Stimulated activated CD4-positive, alpha-beta T cell treated with anti-CD3 and anti-CD28 coated beads, Interleukin-4, amount 100 ng/mL, for 24 hours (primary cell): ENCODE results near the gene MPO.

Source experiments
- DNase-seq: peaks from one replicate; pipeline ENCODE4 v3.0.0-alpha.2; 2020

MPO gene

DNA sequence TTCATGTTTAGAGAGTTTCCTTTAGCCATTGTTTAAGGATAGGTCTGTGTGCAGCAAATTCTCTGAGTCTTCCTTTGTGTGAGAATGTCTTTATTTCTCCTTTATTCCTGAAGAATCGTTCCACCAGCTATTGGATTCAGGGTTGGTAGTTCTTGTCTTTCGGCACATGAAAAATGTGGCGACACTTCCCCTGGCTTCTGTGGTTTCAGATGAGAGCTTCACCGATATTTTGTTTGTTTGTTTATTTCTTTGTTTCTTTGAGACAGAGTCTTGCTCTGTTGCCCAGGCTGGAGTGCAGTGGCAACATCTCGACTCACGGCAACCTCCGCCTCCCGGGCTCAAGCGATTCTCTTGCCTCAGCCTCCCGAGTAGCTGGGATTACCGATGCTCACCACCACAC, 18.6 kb downstream of the MPO start:
- DNase-seq, result no peak

DNA sequence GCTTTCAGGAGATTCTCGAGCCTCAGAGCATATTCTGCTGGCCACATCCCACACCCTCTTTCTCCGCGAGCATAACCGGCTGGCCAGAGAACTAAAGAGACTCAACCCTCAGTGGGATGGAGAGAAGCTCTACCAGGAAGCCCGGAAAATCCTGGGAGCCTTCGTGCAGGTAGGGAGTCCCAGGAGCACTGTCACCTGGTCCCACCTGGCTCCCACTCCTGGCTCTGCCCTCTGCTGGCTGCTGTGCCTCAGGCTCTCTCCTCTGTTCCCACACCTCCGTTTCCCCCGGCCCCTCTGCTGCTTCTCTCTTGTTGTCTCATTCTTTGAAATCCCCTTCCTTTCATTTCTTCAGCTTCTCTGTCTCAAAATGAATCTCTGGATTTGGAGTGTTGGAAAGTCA, 25.9 kb downstream of the MPO start:
- no peak for DNase-seq

DNA sequence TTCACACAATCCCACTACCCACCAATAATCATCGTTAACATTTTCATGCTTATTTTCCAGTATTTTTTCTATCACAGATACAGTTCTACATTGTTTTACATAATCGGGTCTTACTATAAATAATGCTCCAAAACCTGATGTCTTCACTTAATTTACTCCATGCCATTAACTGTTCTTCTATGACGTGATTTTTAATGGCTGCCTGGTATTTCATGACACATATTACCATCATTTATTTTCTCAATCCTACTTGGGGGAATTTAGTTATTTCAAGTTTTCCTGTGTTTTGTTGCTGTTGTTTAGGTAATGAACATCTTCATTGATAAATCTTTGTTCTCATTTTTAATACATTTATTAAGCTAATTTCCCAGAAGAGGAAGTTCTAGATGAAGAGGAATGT, 27.7 kb downstream of the MPO start:
- no peak for DNase-seq

DNA sequence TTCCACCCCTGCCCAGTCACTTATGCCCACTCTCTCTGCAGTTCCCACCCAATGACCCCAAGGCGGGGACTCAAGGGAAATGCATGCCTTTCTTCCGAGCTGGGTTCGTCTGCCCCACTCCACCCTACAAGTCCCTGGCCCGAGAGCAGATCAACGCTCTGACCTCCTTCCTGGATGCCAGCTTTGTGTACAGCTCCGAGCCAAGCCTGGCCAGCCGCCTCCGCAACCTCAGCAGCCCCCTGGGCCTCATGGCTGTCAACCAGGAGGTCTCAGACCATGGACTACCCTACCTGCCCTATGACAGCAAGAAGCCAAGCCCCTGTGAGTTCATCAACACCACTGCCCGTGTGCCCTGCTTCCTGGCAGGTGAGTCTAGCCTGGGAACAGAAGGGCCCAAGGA, 28.6 kb downstream of the MPO start:
- no peak for DNase-seq

DNA sequence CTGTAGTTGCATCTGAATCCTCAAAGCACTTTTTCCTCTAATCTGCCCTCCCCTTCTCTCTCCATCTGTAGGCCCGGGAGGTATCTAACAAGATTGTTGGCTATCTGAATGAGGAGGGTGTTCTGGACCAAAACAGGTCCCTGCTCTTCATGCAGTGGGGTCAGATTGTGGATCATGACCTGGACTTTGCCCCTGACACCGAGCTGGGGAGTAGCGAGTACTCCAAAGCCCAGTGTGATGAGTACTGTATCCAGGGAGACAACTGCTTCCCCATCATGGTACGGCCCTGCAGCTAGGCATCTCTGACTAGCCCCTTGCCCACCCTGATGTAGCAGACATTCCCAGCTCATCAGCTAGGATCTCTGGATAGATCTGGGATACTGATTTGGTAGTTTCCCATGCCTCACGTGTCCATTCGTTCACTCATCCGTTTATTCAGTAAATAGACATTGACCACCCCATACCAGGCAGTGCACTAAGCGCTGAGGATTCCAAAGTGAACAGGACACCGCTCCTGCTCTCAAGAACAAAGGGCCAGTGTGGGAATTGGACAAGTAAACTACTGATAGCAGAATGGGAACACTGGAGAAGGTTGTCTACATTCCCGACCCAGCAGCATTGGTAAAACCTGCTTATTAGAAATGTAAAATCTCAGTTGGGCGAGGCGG, 30.3 kb downstream of the MPO start:
- DNase-seq, result no peak

DNA sequence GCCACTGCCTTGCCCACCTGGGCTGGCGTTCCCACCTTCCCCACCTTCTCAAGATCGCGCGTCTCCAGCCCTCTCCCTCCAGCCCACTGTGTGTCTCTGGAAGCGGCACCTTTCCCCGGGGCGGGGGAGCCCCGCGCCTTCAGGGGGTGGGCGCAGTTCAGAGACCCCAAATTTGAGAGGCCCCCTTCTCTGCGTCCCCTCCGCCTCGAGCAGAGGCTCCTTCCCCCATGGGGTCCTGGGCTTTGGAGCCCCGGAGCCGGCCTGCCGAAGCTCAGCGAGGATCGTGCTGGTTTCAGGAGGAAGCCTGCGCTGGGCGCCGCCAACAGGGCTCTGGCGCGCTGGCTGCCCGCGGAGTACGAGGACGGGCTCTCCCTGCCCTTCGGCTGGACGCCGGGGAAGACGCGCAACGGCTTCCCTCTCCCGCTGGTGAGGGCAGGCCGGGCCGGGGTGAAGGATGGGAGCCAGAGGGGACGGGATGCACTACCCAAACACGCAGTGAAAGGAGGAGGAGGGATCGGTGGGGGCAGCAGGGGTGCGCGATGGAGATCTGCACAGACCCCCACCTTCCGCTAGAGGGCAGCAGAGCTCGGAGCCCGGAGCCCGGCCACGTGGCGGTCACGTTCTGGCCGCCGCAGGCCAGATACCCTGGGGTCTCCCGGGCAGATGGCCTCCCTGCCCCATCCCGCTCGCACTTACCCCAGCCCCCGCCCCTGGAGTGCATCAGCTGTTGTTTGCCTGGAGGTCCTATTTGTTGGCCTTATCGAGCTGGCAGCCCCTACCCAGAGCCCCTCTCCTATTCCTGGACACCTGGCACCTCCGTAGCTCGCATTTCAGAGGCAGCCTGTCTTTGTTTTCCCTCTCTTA, 31.2 kb downstream of the MPO start:
- peak; percentile 84 for DNase-seq

DNA sequence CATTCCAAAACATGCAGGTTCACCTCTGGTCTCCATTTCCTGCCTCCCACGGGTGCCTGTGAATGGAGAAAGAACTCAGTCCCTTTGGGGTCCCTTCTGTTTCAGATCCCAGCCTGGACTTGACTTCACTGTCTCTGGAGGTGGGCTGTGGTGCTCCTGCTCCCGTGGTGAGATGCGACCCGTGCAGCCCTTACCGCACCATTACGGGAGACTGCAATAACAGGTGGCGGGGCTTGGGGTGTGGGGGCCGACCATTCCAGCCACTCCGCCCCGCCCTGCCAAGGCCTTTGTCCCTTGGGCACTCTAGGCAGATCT, 31.8 kb downstream of the MPO start:
- DNase-seq, result no peak

DNA sequence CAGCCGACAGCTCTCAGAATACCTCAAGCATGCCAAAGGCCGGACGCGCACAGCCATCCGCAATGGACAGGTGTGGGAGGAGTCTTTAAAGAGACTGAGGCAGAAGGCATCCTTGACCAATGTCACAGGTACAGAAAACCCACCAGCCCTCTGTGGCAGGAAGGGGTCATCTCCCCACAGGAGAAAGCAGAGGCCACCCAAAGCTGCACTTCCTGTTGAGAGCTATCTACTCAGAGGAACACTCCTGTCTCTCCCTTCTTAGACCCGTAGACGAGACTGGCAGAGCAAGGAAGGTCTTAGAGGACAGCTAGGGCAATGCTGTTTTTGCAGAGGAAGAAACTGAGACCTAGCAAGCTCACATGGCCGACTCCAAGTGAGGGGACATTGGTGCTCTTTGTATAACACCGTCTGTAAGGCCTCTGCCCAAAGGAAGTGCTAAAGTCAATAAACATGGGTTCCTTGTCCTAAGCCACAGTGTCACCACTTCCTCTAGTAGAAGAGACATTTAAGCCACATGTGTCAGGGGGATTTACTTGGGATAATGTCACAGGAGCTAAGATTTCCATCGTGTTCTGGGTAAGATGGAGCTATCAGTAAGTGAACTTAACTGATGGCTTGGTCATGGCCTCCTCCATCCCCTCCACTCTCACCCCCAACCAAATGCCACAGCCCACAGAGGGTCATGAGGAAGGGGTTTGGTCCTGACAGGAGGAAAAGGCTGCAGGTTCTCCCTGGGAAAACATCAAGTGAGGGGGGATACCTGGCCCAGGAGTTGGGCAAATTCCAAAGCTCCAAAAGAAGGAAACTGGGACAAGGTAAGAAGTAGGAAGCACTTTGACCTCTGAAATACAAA, 33.0 kb downstream of the MPO start:
- no peak for DNase-seq

DNA sequence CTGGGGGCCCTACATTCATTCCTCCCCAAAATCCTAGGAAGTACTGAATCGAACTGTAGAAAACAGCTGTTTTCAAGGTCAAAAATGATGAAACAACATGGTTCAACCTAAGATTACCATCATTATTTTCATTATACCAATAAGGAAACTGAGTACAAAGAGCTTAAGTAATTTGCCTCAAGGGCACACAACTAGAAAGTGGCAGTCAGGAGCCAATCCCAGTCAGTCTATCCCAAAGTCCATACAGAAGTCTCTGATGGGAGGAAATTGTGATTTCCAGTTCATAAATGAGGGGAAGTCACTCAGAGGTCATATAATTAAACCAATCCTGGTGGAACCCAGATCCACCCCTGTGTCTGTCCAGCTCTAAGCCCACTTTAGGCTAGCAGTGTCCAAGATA, 34.0 kb downstream of the MPO start:
- DNase-seq, result no peak

DNA sequence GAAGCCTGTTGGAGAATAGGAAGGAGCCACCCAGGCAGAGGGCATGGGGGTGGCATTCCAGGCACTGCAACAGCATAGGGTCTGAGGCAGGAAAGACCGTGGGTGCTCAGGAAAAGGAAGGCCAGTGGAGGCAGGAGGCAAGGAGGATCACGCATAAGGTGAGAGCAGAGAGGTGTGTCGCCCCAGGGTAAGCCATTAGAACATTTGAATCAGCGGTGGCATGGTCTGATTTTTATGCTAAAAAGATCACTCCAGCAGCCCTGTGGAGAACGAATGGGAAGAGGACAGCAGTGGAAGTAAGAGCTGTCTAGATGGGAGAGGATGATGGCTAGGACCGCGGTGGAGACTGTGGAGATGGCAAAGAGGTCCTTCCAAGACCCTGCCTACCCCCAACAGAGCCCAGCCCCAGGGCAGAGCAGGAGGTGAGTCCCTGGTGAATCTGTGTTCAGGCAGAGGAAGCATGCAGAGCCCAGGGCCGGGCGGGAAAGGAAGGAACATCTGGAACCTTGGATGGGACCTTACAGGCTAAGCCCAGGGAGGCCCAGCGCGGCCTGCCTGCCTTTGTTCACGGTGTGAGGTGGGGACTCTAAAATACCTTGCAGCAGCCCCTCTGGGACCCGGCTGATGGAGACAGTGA, 34.5 kb downstream of the MPO start:
- no peak for DNase-seq

DNA sequence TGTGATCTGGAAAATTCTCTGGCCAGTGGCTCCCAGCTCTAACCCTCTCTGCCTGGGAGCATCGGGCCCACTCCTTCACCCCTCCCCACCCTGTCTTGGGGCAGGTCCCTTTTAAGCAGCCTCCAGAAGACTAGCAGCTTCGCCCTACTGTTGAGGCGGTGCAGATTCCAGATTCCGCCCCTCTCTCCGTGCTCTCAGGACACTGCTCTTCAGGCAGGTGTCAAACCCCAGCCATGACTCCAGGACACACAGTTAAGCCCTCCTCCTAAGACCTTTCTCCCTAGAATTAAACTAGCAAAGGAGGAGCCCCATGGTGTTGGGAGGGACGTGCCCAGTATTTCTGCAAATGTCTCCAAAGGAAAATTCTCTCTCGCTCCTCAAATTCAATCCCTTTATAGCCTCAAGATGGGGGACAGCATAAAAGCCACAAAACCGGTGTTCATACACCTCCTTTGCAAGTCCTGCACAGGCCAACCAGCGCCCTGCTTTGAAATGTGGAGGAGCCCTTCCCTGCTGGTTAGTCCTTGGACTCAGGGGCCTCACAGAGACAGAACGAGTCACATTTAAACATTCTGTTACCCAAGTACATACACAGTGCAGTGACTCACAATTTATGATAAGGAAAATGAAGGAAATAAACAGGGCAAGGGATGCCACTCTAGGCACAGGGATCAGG, 35.2 kb downstream of the MPO start:
- no peak for DNase-seq

DNA sequence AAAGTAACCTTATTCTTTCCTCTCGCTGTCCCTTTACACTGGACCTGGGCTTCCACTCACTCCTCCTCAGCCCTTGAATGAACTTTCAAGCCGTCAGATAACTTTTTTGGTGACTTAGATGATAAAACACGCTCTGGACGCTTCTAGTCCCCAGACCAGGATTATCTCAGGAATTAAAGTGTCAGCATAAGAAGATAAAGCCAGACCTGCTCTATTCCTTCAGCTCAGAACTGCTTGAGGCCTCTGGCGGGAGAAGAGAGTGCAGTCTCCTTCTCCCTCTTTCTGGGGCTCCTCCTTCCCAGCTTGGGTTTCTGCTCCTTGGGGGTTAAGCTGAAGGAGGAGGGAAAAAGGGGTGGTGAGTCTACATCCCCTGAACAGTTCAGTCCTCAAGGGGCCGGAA, 35.8 kb downstream of the MPO start:
- DNase-seq, result no peak

DNA sequence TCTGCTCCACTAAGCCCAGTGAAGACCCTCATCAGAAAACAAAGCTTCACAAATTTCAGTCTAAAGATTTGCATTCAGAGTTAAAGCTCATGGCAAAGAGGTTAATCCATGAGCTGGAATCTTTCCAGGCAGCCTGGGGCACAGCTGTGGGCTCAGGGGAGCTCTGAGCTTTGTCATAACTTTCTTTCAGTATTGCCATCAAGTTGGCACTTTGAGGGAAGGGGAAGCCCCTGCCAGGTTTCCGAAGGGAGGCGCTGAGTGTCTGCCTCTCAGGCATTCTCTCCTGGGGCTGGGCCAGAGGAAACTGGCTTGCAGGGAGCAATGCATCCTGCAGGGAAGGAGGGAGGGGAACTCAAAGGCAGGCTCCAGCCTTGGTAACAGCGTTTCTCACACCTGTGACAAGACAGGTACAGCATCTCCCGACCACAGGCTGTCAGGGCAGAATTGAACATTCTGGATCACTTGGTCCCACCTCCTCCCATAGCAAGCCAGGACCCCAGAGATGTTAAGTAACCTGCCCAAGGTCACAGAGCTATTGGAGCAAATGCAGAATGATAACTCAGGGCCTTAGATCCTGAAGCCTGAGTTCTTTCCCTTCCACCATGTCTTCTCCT, 38.5 kb downstream of the MPO start:
- DNase-seq, result no peak

DNA sequence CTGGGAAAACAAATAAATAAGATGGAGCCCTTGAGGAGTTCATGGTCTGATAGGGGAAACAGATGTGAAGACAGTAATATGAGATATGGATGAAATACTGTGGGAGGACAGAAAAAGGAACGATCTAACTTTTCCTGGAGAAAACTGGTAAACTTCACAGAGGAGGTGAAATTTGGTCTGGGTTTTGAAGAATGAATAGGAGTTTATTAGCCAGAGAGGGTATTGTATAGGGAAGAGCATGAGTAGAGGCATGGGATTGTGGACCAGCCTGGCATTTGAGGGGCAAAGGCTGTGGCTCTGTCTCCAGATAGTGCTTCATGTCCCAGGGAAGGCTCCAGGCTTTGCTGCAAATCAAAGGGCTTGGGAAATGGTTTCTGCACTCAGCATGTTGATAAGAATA, 40.7 kb downstream of the MPO start:
- no peak for DNase-seq

DNA sequence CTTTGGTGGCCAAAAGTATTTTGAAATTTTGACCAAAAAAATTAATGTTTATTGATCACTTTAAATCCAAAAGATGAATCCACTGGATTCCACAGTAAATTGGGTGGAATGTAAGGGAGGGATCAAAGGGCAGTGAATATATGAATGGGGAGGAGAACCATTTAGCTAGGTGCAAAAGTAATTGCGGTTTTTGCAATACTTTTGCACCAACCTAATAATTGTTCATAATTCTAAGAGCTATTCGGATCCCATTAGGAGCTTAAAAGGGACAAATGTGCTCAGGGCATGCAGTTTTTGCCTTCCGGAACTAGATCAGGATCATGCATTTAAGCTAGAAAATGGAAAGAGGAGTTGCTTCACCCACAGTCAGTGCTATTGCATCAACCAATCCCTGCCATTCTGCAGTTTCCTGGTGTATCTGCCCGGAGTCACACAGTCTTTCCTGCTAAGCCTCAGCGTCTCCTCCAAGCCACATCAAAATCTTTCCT, 42.5 kb downstream of the MPO start, which contains the start of gene LPO:
Gene LPO, plus strand, starts transcription at position 438 of the 488 bp plus-strand sequence. CDS start 4,396 bp downstream, outside the sequence.
- DNase-seq, result no peak

DNA sequence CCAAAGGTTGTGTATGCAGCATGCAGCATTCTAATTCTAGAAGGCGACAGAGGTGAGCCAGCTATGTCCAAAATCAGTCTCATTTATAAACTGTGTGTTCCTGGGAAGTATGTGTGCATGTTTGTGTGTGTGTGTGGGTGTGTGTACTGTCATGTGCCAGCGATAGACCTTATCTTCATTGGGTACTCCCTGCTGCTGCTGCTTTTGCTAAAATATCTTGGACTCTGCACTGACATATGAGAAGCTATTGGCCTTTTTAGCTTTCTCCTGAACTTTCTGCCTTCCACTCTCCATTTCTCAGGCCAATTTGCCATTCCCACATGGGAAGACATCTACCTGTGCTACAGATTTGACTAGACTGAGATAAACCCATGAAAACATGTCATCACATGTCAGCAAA, 44.3 kb downstream of the MPO start:
- no peak for DNase-seq

DNA sequence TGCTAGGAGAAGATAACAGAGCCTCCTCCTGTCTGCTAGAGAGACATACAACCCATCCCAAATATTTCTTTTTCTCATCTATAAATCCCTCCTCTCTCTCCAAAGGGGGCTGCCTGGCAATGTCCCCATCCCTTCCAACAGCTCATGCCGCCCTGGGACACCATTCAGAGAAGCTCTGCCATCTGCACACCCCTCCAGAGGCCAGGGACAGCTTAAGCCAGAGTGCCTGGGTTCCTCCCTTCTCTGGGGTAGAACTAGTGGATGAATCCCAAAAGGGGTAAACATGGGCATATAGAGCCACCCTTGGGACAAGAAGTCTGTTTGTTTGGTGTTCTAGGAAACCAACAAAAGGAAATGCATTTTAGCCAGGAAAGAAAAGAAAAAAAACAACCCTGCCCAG, 44.9 kb downstream of the MPO start:
- DNase-seq, result no peak

DNA sequence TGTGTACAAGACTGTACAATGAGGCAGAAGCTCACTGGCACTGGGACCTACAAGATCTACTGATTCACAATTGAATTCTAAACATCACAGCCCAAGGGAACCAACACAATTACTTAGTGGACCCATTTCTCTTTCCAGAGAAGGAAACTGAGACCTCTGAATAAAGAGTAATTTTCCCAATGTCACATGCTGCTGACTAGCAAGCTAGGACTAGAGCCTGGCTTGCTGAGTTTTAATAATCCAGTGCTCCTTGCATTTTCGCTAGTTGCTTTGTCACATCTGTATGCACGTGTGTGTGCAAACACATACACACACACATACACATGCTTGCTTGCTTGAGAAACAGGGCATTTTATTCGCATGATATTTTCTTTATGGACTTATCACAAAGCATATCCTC, 46.2 kb downstream of the MPO start:
- DNase-seq, result no peak

DNA sequence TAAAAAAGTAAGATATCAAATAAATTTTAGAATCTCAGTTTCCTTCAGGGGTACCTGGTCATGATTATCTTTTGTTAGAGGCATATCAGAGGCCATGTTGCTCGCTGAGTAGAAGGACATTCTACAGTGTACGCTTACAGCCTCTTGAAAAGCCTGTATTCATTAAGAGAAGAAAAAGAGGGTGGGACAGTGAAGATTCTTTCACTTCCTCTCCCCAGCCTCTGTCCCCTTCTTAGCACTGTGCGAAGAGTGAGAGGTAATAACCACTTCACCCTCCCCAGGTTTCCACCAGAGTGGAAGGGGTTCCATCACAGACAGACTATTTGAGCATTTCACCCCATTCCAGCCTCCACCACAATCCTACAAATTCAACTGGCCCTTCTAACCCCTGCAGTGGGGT, 47.2 kb downstream of the MPO start:
- DNase-seq, result no peak

DNA sequence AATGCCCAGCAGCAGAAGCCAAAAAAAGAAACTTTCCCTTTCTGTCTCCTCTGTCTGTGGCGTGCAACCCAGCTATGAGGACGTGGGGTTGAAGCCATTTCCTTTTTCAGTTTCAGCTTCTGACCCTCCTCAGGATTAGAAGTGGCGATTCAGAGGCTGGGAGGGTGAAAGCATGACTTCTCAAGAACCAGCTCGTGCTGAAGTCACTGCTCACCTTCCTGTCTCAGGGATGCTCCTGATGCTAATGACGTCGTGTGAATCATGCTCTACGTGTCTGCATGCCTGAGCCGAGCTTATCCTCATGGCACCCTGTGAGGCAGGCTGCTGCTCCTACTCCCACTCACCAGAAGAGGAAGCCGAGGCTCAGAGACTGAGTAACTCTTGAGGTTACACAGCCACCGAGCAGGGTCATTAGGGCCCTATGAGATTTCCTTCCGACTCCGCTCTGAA, 48.0 kb downstream of the MPO start:
- DNase-seq, result peak; percentile 15

DNA sequence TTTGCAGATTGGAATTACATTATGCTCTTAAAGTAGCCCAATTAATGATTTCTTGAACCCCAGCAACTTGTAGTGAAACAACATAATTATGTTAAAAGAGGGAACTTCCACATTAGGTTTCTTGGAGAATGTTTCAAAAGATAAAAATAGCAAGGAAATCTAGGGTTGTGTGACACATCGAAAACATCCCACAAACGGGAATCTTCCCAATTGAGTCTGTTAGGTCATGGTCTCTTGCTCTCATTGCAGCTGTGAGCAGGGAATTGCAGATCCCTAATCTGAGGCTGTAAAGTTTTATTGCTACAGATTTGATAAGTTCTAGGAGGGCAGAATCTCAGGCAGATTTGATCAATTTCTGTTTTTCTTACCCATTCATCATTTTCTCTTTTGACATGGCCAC, 49.1 kb downstream of the MPO start:
- no peak for DNase-seq

DNA sequence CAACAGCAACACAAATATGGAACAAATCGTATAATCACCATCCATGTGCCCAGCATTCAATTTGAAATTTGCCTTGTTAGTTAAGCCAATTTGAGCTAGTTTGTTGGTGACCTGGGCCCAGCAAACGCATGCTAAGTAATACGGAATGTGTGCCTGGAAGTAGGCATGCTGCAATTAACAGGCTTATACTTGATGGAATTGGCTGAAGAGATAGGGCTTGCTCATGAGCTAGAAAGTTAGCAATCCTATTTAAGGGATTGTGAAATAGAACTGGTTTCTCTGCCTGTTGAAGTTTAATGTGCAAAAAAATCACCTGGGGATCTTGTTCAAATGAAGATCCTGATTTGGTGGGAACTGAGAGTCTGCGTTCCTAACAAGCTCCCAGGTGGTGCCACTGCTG, 50.9 kb downstream of the MPO start:
- no peak for DNase-seq
